Motor neuron (in vitro differentiated cells): ENCODE measurements around the gene NMRK1. TPM values are rescaled to one million over a fixed set of nuclear protein-coding genes. Genes with fewer than 3 reads are reported as not detected.

ENCODE experiments used
- ATAC-seq, 8 experiments: fragments of 200-7000 bp; cut with Tn5 transposase; replicated peaks in 6 of 8; 2 replicates each; pipeline ENCODE4 v1.8.0; 2021; ENCODE audit warnings: mild to moderate bottlenecking in 8 of 8, moderate library complexity in 8 of 8
- H3K27ac ChIP-seq, 2 donors: fragments of 250-450 bp; sonication (Bioruptor Pico); 2 replicates each; pipeline ENCODE4 v1.9.0; 2021; ENCODE audit warnings: antibody characterized with exemption in 2 of 2, mild to moderate bottlenecking in 2 of 2, moderate library complexity in 1 of 2
- H3K4me1 ChIP-seq, 2 donors: fragments of 250-450 bp; sonication (Bioruptor Pico); replicated peaks in 1 of 2; 2 replicates each; pipeline ENCODE4 v1.6.1; 2021; ENCODE audit warnings: antibody characterized with exemption in 2 of 2, mild to moderate bottlenecking in 2 of 2, moderate library complexity in 1 of 2
- H3K4me3 ChIP-seq, 5 donors: fragments of 250-450 bp; sonication (Bioruptor Pico); 2 replicates each; pipeline ENCODE4 v1.9.0; 2021; ENCODE audit warnings: antibody characterized with exemption in 5 of 5, mild to moderate bottlenecking in 5 of 5, moderate library complexity in 4 of 5
- WGBS, 10 experiments: fragments of 450-650 bp; shearing (Covaris generic); methylation state at CpG; one replicate each; pipeline ENCODE4 v1.0.0; 2022; 5-methylcytosine and 5-hydroxymethylcytosine counted together
- in situ Hi-C, 9 experiments: fragments of 400-800 bp; cut with MboI; loops; one replicate each; pipeline ENCODE4 v1.15.0; 2021; ENCODE audit warnings: low sequenced_read_pairs in 9 of 9, low pct_unique_long_range_greater_than_20kb in 2 of 9; ENCODE audit not compliant: unreplicated experiment in 9 of 9
- total RNA-seq, 8 experiments: library from RNA; unstranded; fragments of 300-600 nt; gene quantifications; 2 replicates each; pipeline versions ENCODE4 v1.2.3 to v1.2.4, GENCODE V29; 2022

The NMRK1 gene
- total RNA-seq, 8 experiments from 2014 or later, result 4.0 to 15.3 (median 9.2) TPM

DNA sequence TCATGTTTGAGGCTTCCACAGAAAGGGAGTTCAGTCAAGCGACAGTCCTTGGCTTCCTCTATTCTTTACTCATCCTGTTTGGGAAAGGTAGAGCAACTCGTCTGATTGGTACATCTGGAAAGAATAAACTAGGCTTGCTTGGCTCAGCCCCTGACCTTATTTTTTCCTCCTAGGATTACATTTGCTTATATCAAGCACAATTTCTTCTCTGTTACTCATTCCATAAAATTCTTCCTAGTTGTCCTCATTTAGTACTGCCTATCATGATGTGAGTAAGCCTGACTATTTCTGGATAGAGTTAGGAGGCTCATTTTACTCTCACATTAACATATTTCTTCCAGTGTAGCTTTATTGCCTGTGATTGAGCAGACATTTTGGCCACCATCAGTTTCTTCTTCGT is 48.9 kb downstream of the NMRK1 start:
- WGBS, 10 experiments, result 0 to 100% (median 73%) methylated on average over 1 to 3 of the region's 3 CpGs; no CpG with 5 or more reads in 1 of the 10 experiments
- H3K4me1 ChIP-seq, result no peaks in the 10 kb centered on the region
- ATAC-seq, result peak in 2 of 8 experiments; percentile 81 to 91
- no peak overlapping the region for H3K27ac ChIP-seq
- H3K4me3 ChIP-seq, result no peak overlapping the region
- in situ Hi-C loops, result no loop called here

DNA sequence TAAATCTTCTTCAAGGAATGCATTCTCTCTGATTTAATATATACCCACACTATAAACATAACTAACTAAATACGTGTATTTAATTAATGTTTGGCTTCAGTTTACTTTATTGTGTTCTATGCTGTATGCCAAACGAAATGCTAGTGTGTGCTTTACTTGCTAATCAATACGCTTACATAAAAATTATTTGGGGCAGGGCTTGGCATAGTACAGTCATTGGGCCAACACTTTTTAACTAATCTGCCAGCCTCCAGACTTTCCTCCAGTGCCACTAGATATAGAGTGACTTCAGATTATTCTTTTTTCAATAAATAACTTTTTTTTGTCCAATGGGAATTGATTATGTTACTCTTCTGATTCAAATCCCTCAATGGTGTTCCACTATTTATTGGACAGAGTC is 51.2 kb downstream of the NMRK1 start:
- in situ Hi-C loops, result no loop called here
- WGBS, 10 experiments, result 35 to 100% (median 79%) methylated on average over 2 to 3 of the region's 3 CpGs; no CpG with 5 or more reads in 2 of the 10 experiments
- no peak for ATAC-seq
- Histone ChIP-seq H3K4me1 (no peaks in the 10 kb centered on the region), H3K4me3 (no peak overlapping the region), H3K27ac (no peak overlapping the region)

DNA sequence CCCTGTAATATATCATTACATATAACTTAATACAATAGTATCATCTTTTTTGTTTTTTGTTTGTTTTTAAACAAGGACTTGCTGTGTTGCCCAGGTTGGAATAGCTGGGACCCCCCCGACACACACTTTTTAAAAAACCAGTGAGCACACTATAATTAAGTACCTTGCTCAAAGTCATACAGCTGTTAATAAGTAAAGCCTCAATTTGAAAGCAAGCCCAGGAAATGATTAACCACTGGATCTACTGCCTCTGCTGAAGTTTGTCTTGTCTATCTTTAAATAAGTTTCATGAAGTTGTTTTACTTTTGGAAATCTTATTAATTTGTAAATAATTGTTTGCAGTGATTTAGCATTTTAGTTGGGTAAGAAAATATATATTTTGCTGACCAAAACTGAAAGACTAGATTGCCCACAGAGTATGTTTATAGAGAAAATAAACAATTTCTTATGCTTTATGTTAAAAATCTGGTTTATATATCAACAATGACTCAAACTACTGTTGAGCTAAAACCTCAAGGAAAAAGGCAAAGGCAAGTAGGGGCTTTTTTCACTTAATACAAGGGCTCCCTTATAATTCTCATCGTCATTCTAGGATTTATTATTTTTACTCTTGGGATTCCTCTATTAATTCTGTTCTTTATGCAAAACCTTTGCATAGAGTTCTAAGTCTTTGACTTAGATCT is 54.0 kb downstream of the NMRK1 start:
- Histone ChIP-seq H3K27ac (no peak overlapping the region), H3K4me3 (no peak overlapping the region), H3K4me1 (no peaks in the 10 kb centered on the region)
- no peak for ATAC-seq
- in situ Hi-C loops, result no loop called here
- WGBS, 10 experiments, result 0 to 71% (median 52%) methylated on average over 1 to 2 of the region's 2 CpGs; no CpG with 5 or more reads in 1 of the 10 experiments

DNA sequence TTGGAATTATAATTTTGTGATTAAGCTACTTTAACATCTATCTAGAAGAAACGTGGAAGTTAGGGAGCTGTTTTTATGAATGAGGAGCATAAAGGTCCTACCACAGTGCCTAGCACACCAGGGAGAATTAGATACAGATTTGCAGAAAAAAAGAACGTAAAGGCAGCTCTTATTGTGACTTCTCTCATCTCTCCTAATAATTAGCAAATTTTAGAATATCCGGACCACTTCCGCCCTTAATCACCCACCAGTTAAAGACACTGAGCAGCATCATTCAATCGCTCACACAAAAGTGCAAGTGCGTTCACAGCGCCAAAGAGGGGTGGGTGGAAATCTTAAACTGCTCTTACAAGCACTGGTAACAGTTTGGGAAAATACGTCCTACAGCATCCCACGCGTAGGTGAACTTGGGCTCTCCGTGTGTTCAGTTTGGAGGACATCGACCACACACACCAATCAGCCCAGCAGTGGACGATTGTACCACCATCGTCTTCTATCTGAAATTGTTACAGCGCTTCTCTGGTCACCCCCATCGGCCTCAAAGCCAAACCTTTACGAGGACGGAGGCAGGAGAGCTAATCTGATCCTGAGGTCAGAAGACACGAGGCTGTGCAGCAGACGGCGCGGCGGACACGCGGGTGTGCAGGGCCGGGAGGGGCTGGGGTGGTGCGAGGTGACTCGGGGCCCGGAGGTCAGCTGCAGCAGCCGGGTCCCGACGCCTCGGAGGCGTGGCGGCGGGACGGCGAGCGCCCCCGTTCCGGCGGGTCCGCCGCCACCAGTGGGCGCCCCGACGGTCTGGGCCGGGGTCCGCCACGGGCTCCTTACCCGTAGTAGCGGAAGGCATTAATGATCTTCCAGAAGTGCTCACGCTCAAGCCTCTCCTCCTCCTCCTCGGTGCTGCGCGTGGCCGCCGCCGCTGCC is 60.5 kb downstream of the NMRK1 start:
- peak overlapping the region; percentile 59 to 70 (median 63) for H3K4me3 ChIP-seq
- in situ Hi-C loops, result no loop called here

DNA sequence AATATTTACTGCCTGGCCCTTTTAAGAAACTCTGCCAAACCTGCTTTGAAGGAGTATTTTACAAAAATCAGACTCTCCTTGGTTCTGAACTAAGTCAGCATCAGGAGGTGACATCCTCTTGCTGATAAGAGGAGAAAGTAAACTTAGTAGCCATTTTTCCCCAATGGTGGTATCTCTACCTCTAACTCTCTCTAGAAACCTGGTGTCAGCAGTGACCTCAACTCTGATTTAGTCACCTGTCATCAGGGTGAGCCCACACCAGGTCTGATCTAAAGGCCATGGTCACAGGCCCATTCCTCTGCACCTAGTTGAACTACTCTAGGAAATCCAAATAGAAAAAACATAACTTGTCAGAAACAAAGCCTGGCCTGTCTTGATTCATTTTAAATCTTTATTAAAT is 64.1 kb downstream of the NMRK1 start:
- Histone ChIP-seq H3K4me3 (no peak overlapping the region), H3K4me1 (peaks cover 6 to 24% of the 10 kb centered on the region in 2 donors), H3K27ac (no peak overlapping the region)
- ATAC-seq, result no peak
- in situ Hi-C loops, result loop anchor here in 2 of 9 experiments (25.0 kb wide), 2 partner anchors 237 to 262 kb away; no protein-coding TSS in a partner anchor

More for the DNA sequence above, 60.5 kb downstream of the NMRK1 start:
- Histone ChIP-seq H3K27ac (peak overlapping the region; percentile 87 to 90), H3K4me1 (peaks cover 6 to 24% of the 10 kb centered on the region in 2 donors)
- WGBS, 10 experiments, result 0 to 8% (median 0%) methylated on average over 1 to 17 of the region's 59 CpGs; no CpG with 5 or more reads in 1 of the 10 experiments
- ATAC-seq, result peak; percentile 50 to 68 (median 58)

DNA sequence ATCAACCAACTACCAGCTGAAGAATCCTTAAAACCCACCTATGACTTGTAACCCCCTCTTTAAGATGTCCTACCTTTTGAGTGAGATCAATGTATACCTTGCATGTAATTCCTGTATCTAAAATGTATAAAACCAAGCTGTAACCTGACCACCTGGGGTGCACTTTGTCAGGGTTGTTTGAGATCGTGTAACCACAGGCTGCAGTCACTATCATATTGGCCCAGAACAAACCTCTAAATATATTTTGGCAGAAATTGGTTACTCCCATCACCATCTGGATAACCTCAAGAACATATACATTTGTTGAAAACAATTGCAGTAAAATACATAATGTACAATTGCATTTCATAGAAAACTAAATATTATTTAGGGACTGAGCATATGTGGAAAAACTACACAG is 68.3 kb downstream of the NMRK1 start:
- 50 to 100% (median 80%) methylated on average over 1 of the region's 1 CpG; no CpG with 5 or more reads in 5 of the 10 experiments for WGBS, 10 experiments
- no peak for ATAC-seq
- Histone ChIP-seq H3K4me3 (no peak overlapping the region), H3K4me1 (peaks cover 0 to 5% of the 10 kb centered on the region in 2 donors), H3K27ac (no peak overlapping the region)
- in situ Hi-C loops, result loop anchor here in 2 of 9 experiments (25.0 kb wide), 2 partner anchors 232 to 257 kb away; no protein-coding TSS in a partner anchor

DNA sequence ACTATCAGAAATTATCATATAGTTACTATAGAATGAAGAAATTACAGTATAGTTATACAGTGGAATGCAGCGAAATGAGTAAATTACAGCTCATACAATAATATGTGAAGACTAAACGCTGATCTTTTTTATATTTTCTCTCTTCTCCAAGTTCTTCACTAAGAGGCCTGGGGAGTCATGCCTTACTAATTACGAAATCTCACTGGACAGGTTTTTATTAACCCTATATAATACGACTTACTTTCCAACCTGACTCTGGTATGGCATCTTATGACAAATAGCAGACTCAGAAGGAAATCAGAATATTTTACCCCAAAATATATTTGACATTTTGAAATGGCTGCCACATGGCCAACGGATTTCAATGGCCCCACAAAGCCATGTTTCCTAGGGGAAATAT is 68.9 kb downstream of the NMRK1 start:
- in situ Hi-C loops, result loop anchor here in 2 of 9 experiments (25.0 kb wide), 2 partner anchors 232 to 257 kb away; no protein-coding TSS in a partner anchor
- H3K4me3 ChIP-seq, result no peak overlapping the region
- no peak for ATAC-seq
- no peaks in the 10 kb centered on the region for H3K4me1 ChIP-seq
- no peak overlapping the region for H3K27ac ChIP-seq
- WGBS, 10 experiments, result 79 to 100% (median 97%) methylated on average over 2 to 5 of the region's 5 CpGs

DNA sequence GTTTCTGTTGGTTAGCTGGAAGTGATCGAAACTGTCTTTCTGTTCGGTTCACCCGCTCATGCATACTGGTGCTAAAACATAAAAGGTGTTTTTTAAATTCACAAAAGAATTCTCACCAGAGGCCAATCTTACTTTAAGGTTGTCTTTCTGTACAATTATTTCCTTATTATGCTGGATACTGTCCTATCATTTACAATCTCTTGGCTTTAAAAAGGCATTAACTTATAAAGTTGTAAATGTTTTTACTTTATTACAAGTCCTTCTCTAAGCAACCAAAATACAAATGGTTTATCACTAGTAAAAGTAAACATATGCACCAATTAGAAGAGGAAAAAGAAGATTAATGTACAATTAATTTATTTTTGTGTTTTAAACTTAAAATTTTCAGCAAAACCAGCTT is 70.6 kb downstream of the NMRK1 start:
- WGBS, 10 experiments, result 73 to 100% (median 100%) methylated on average over 1 to 3 of the region's 3 CpGs; no CpG with 5 or more reads in 1 of the 10 experiments
- Histone ChIP-seq H3K4me1 (no peaks in the 10 kb centered on the region), H3K27ac (no peak overlapping the region), H3K4me3 (no peak overlapping the region)
- in situ Hi-C loops, result loop anchor here in 2 of 9 experiments (25.0 kb wide), 2 partner anchors 230 to 255 kb away; no protein-coding TSS in a partner anchor
- ATAC-seq, result no peak

DNA sequence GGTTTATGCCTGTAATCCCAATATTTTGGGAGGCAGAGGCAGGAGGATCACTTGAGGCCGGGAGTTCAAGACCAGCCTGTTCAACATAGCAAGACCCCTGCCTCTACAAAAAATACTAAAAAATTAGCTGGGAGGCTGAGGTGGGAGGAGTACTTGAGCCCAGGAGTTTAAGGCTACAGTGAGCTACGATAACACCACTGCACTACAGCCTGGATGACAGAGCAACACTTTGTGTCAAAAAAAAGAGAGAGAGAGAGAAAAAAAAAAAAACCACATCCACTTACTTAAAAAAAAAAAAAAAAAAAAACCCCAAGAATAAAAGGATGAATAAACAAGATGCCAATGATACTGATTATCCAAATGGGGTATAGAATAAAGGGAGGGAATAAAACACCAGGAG is 74.2 kb downstream of the NMRK1 start:
- H3K4me1 ChIP-seq, result no peaks in the 10 kb centered on the region
- no peak overlapping the region for H3K27ac ChIP-seq
- 75 to 100% (median 94%) methylated on average over 1 to 2 of the region's 2 CpGs for WGBS, 10 experiments
- no peak for ATAC-seq
- in situ Hi-C loops, result loop anchor here in 2 of 9 experiments (25.0 kb wide), 2 partner anchors 226 to 251 kb away; no protein-coding TSS in a partner anchor
- no peak overlapping the region for H3K4me3 ChIP-seq

Other genes with a start within 250 kb of the NMRK1 start
- gene TRPM6, start 200.2 kb downstream of the NMRK1 start, total RNA-seq, result 1 to 10 TPM in 2 of 8 experiments, under 1 TPM in 6; 0.05 to 1.7 (median 0.43) TPM
- 10 to 100 TPM in 1 of 8 experiments, 1 to 10 TPM in 7; 4.0 to 13.1 (median 8.0) TPM for gene C9orf40, start 135.2 kb downstream of the NMRK1 start, total RNA-seq
- gene CARNMT1, start 59.9 kb downstream of the NMRK1 start, total RNA-seq, result 10 to 100 TPM in 4 of 8 experiments, 1 to 10 TPM in 4; 7.8 to 24.2 (median 12.0) TPM
- gene OSTF1, start 359 bp upstream of the NMRK1 start, total RNA-seq, result 10 to 100 TPM in 2 of 8 experiments, 1 to 10 TPM in 6; 4.2 to 22.3 (median 7.3) TPM